ENCODE data around the gene BLID.

GRCh38 chr11:122146475-122146874 is 30.5 kb upstream of the BLID start:
- TF ChIP-seq SP1 (IDR thresholded peaks at IDR 0.05) (no peak), FOXK2 (IDR thresholded peaks at IDR 0.05) (no peak), NFRKB (IDR thresholded peaks at IDR 0.05) (no peak), CTBP1 (IDR thresholded peaks at IDR 0.05; ENCODE audit: borderline replicate concordance) (no peak), BHLHE40 (IDR thresholded peaks at IDR 0.05; ENCODE audit: borderline replicate concordance) (no peak), FOXA1 (IDR thresholded peaks at IDR 0.05) (no peak), L3MBTL2 (conservative IDR thresholded peaks at IDR 0.05) (no peak), ZNF384 (IDR thresholded peaks at IDR 0.05) (no peak), TARDBP (IDR thresholded peaks at IDR 0.05) (no peak), HDGF (IDR thresholded peaks at IDR 0.05; ENCODE audit: borderline replicate concordance) (no peak), ARNT (IDR thresholded peaks at IDR 0.05) (no peak), FOXM1 (IDR thresholded peaks at IDR 0.05; ENCODE audit: borderline replicate concordance) (no peak), SUZ12 (IDR thresholded peaks at IDR 0.05) (no peak)
- TF ChIP-seq, protein P1, sequence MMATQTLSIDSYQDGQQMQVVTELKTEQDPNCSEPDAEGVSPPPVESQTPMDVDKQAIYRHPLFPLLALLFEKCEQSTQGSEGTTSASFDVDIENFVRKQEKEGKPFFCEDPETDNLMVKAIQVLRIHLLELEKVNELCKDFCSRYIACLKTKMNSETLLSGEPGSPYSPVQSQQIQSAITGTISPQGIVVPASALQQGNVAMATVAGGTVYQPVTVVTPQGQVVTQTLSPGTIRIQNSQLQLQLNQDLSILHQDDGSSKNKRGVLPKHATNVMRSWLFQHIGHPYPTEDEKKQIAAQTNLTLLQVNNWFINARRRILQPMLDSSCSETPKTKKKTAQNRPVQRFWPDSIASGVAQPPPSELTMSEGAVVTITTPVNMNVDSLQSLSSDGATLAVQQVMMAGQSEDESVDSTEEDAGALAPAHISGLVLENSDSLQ (IDR thresholded peaks at IDR 0.05), result no peak
